HG03103 (cell line): Measurements from ENCODE around the gene GOLGA8J.
"Not testable (repeated sequence)": the region's sequence is repeated elsewhere in the genome, so short reads cannot be mapped to it uniquely, and the experiment has no call there.

ENCODE experiments used
- ATAC-seq: cut with Tn5 transposase; IDR thresholded peaks from one replicate; pipeline ENCODE4 v1.9.1; 2021; ENCODE audit warnings: low read depth; ENCODE audit not compliant: unreplicated experiment

GOLGA8J gene

GRCh38 chr15:30082655-30083054 lies at the start of gene GOLGA8J:
TSS of gene GOLGA8J (plus strand) at chr15:30082955. CDS start at chr15:30083053, 98 bp downstream.
- not testable (repeated sequence) for ATAC-seq

- no peak for ATAC-seq
Observed at GRCh38 chr15:30033211-30033610, 49.5 kb upstream of the GOLGA8J start.

- no peak for ATAC-seq
Observed at GRCh38 chr15:30033763-30034162, 49.0 kb upstream of the GOLGA8J start.

GRCh38 chr15:30036036-30036703 lies 46.6 kb upstream of the GOLGA8J start:
- ATAC-seq = no peak

GRCh38 chr15:30038667-30039523 lies 43.9 kb upstream of the GOLGA8J start:
- no peak for ATAC-seq

GRCh38 chr15:30041868-30042267 lies 40.9 kb upstream of the GOLGA8J start:
- no peak for ATAC-seq

GRCh38 chr15:30042556-30042955 lies 40.2 kb upstream of the GOLGA8J start:
- ATAC-seq = no peak

GRCh38 chr15:30043211-30043655 lies 39.5 kb upstream of the GOLGA8J start:
- no peak for ATAC-seq

- no peak for ATAC-seq
Observed at GRCh38 chr15:30044377-30044776, 38.4 kb upstream of the GOLGA8J start.

- not testable (repeated sequence) for ATAC-seq
Observed at GRCh38 chr15:30044826-30045225, 37.9 kb upstream of the GOLGA8J start.

GRCh38 chr15:30045248-30046041 lies 37.3 kb upstream of the GOLGA8J start:
- ATAC-seq = not testable (repeated sequence)

GRCh38 chr15:30046430-30046829 lies 36.3 kb upstream of the GOLGA8J start:
- ATAC-seq = no peak

GRCh38 chr15:30055604-30056003 lies 27.2 kb upstream of the GOLGA8J start:
- no peak for ATAC-seq

- ATAC-seq = no peak
Observed at GRCh38 chr15:30056166-30056565, 26.6 kb upstream of the GOLGA8J start.

GRCh38 chr15:30059771-30060170 lies 23.0 kb upstream of the GOLGA8J start:
- no peak for ATAC-seq

GRCh38 chr15:30062881-30063280 lies 19.9 kb upstream of the GOLGA8J start:
- ATAC-seq = no peak

GRCh38 chr15:30063835-30064546 lies 18.8 kb upstream of the GOLGA8J start:
- no peak for ATAC-seq

GRCh38 chr15:30065025-30065801 lies 17.5 kb upstream of the GOLGA8J start:
- no peak for ATAC-seq

- ATAC-seq = no peak
Observed at GRCh38 chr15:30068326-30068725, 14.4 kb upstream of the GOLGA8J start.

GRCh38 chr15:30072630-30073029 lies 10.1 kb upstream of the GOLGA8J start:
- no peak for ATAC-seq
